Karpas-422 (cell line): ENCODE measurements around the gene USP6. TPM values are rescaled to one million over a fixed set of nuclear protein-coding genes. Genes with fewer than 3 reads are reported as not detected.
"Not testable (repeated sequence)": the region's sequence is repeated elsewhere in the genome, so short reads cannot be mapped to it uniquely, and the experiment has no call there.

Source experiments
- DNase-seq: peaks from one replicate; pipeline ENCODE4 v3.0.0-alpha.2; 2015
- H2AFZ ChIP-seq: fragments of 200-600 bp; sonication (generic); 2 replicates; pipeline ENCODE4 v1.6.1; 2014; ENCODE audit warnings: antibody characterized with exemption, low read length, mixed read lengths
- H3K27ac ChIP-seq: fragments of 200-600 bp; sonication (generic); 2 replicates; pipeline ENCODE4 v1.5.1; 2014; ENCODE audit warnings: mild to moderate bottlenecking, low read length, moderate library complexity
- H3K27me3 ChIP-seq: fragments of 200-600 bp; sonication (generic); 2 replicates; pipeline ENCODE4 v1.6.1; 2014; ENCODE audit warnings: low read length, mixed read lengths
- H3K36me3 ChIP-seq: fragments of 200-600 bp; sonication (generic); 2 replicates; pipeline ENCODE4 v1.6.1; 2014; ENCODE audit warnings: low read length, mixed read lengths; ENCODE audit not compliant: insufficient read depth
- H3K4me1 ChIP-seq: fragments of 200-600 bp; sonication (generic); 2 replicates; pipeline ENCODE4 v1.6.1; 2014; ENCODE audit warnings: mild to moderate bottlenecking, low read length, mixed read lengths
- H3K4me2 ChIP-seq: fragments of 200-600 bp; sonication (generic); 2 replicates; pipeline ENCODE4 v1.6.1; 2014; ENCODE audit warnings: low read length, low read depth, mild to moderate bottlenecking; ENCODE audit not compliant: poor library complexity, severe bottlenecking
- H3K4me3 ChIP-seq: fragments of 200-600 bp; sonication (generic); 2 replicates; pipeline ENCODE4 v1.5.1; 2014; ENCODE audit warnings: mild to moderate bottlenecking, antibody characterized with exemption, low read length, mixed read lengths
- H3K79me2 ChIP-seq: fragments of 200-600 bp; sonication (generic); 2 replicates; pipeline ENCODE4 v1.6.1; 2014; ENCODE audit warnings: mild to moderate bottlenecking, low read length, mixed read lengths
- H3K9ac ChIP-seq: fragments of 200-600 bp; sonication (generic); 2 replicates; pipeline ENCODE4 v1.6.0; 2014; ENCODE audit warnings: low read length
- H3K9me2 ChIP-seq: fragments of 200-600 bp; sonication (generic), shearing (Covaris generic); replicated peaks from 2 replicates; pipeline ENCODE4 v1.6.0; 2014; ENCODE audit warnings: mild to moderate bottlenecking, low read length, moderate library complexity; ENCODE audit not compliant: insufficient read depth
- H3K9me3 ChIP-seq: fragments of 300-700, 200-600 bp; sonication (generic); 2 replicates; pipeline ENCODE4 v1.6.1; 2014; ENCODE audit warnings: low read length, mixed read lengths
- H4K20me1 ChIP-seq: fragments of 200-600 bp; sonication (generic); 2 replicates; pipeline ENCODE4 v1.6.1; 2014; ENCODE audit warnings: mild to moderate bottlenecking, antibody characterized with exemption, low read length, low read depth; ENCODE audit not compliant: insufficient read depth
- total RNA-seq: library from RNA; depleted of rRNA; stranded (reverse); fragments of >200 nt; shearing (Covaris generic); gene quantifications from 2 replicates; pipeline ENCODE4 v1.2.3, GENCODE V29; 2014; ENCODE audit warnings: low replicate concordance

The USP6 gene
- total RNA-seq, 1 experiment from 2014 or later, result not detected

DNA sequence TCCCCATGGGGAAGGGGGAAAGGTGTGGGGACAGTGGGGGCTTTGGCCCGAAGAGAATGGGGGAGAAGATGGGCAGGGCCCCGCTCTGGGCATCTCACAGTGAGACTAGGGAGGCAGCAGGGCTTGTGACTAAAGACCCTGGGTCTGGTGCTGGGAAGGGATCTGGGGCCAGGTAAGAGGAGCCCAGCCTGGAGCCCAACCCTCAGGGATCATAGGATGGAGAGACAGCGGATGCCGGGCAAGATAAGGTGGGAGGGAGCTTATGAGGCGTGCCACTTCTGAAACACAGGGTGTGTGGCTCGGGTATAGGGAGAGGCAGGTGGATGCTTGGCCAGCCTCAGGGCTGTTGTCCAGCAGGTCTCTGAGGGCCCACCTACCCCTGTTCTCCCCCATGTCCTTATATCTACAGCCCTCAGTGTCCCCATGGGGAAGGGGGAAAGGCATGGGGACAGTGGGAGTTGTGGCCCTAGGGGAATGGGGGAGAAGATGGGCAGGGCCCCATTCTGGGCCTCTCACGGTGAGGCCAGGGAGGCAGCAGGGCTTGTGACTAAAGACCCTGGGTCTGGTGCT lies 15.4 kb downstream of the USP6 start:
- Histone ChIP-seq H3K4me2 (no peak overlapping the region), H3K79me2 (no peaks in the 10 kb centered on the region), H3K9me2 (no peaks in the 10 kb centered on the region), H3K4me3 (no peak overlapping the region), H4K20me1 (no peaks in the 10 kb centered on the region), H3K27ac (no peak overlapping the region), H3K4me1 (peaks cover 3% of the 10 kb centered on the region), H3K36me3 (no peaks in the 10 kb centered on the region), H3K9ac (no peak overlapping the region), H3K27me3 (no peaks in the 10 kb centered on the region), H2AFZ (no peak overlapping the region), H3K9me3 (no peaks in the 10 kb centered on the region)
- no peak for DNase-seq

GRCh38 chr17:5131799-5132502 lies 16.1 kb downstream of the USP6 start:
- not testable (repeated sequence) for H3K79me2 ChIP-seq, H3K9me2 ChIP-seq, H3K4me3 ChIP-seq, H3K9me3 ChIP-seq, H3K4me2 ChIP-seq, H3K9ac ChIP-seq, H2AFZ ChIP-seq, H3K27me3 ChIP-seq, H3K4me1 ChIP-seq, H4K20me1 ChIP-seq, H3K27ac ChIP-seq, DNase-seq, H3K36me3 ChIP-seq

DNA sequence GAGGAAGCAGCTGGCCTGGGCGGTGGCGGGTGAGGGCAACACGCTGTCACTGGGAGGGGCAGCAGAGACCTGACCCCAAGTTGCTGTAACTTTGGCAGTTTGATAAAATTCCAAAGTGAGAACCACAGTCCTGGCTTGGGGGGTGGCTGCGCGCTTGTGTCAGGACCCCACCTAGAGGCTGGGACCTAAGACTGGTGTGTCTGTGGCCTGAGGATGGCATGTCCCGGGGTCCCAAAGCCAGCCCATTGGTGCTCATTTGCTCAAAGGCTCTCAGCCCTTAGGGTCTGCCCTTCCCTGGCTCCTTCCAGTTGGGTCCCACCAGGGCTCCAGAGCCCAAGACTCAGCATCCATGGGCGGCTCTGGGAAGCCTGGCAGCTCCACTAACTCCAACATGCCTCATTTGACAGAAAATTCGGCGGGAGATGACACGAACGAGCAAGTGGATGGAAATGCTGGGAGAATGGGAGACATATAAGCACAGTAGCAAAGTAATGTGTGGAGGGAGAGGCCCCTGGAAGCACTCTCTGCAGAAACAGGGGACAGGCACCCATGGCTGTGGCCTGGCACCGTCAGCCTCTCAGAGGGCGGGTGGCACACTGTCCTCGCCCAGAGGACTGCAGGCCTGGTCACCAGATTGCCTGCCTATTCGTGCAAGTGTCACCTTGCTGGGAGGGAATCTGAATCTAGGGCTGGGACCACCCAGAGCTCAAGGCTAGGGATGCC lies 16.8 kb downstream of the USP6 start:
- not testable (repeated sequence) for H3K36me3 ChIP-seq, H3K27me3 ChIP-seq, H3K4me1 ChIP-seq, H3K79me2 ChIP-seq, H2AFZ ChIP-seq, H3K4me2 ChIP-seq, H3K4me3 ChIP-seq, H3K9me3 ChIP-seq, H4K20me1 ChIP-seq, H3K9ac ChIP-seq, H3K9me2 ChIP-seq, DNase-seq, H3K27ac ChIP-seq

DNA sequence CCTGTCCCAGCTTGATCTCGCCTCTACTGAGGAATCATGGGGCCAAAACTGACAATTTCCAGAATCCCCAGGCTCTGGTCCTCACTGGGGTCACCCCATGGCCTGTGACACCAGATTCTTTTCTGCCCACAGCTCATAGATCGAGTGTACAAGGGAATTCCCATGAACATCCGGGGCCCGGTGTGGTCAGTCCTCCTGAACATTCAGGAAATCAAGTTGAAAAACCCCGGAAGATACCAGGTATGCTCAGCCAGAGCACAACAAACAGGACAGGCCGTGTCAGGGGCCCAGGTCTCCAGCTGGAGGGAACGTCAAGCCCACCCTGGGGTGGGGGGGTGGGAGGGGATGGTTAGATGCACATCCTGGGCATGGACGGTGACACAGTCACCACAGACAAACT lies 17.5 kb downstream of the USP6 start:
- H2AFZ ChIP-seq, result no peak overlapping the region
- H3K79me2 ChIP-seq, result no peaks in the 10 kb centered on the region
- H3K9me2 ChIP-seq, result no peaks in the 10 kb centered on the region
- H3K9ac ChIP-seq, result no peak overlapping the region
- H3K4me1 ChIP-seq, result peaks cover 3% of the 10 kb centered on the region
- no peaks in the 10 kb centered on the region for H3K9me3 ChIP-seq
- no peak overlapping the region for H3K4me2 ChIP-seq
- DNase-seq, result no peak
- H3K36me3 ChIP-seq, result no peaks in the 10 kb centered on the region
- no peaks in the 10 kb centered on the region for H4K20me1 ChIP-seq
- no peak overlapping the region for H3K4me3 ChIP-seq
- H3K27ac ChIP-seq, result no peak overlapping the region
- no peaks in the 10 kb centered on the region for H3K27me3 ChIP-seq

DNA sequence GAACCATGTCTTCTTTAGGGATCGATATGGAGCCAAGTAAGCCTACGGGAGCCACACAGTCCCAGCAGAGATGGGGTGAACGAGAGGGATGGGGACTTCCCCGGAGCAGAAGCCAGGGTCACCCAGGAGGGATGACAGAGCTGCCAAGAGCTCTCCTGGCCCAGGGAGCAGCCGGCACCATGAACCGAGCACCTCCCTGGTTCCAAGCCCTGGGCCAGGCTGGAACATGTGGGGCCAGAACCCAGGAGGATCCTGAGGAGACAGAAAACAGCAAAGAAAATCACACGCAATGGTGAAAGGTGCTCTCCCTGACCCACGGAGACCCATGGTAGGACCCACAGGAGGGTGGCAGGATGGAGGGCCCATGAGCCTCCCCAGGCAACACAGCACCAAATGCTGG lies 18.1 kb downstream of the USP6 start:
- H3K4me2 ChIP-seq, H3K4me3 ChIP-seq, H3K27ac ChIP-seq, H3K9me3 ChIP-seq, DNase-seq, H2AFZ ChIP-seq, H3K9ac ChIP-seq, H3K9me2 ChIP-seq, H3K79me2 ChIP-seq, H4K20me1 ChIP-seq, H3K36me3 ChIP-seq, H3K4me1 ChIP-seq, H3K27me3 ChIP-seq: not testable (repeated sequence)

DNA sequence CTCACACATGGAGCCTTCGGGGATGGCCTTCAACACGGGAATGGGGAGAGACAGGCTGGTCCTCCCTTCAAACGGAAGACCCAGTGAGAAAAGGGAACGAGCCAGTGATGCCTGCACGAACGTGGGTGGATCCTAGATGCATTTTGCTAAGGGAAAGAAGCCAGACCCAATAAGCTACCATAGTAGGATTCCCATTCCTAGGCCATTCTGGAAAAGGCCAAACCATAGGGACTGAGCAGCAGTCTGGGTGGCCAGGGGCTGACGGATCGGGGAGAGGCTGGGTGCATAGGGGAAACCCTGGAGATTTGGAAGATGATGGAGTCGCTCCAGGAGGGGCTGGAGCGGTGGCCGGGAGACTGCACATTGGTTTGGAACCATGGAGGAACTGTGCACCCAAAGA lies 18.7 kb downstream of the USP6 start:
- not testable (repeated sequence) for H2AFZ ChIP-seq

DNA sequence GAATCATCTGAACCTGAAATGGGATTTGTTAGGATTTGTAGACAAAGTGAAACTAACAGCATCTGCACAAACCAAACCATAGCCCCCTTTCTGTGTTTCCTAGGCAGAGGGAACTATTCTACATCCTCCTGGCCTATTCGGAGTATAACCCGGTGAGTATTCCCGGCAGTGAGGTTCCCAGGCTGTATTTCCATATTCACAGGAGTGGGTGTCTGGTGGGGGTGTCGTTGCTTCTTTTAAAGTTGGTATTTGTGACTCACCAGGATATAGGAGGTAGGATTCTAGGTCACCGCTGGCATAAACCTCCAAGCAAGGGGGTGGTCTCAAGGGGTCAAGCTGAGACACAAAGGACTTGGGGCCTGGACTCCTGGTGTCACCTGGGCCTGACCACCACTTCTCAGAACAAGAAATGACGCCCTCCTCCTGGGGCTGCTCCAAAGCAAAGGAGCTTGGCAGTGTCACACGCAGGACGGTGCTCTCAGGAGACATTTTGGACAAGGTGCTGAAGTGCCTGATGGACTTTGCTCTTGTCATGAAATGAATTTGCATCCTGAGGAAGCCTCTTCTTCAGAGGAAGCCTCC lies 19.4 kb downstream of the USP6 start:
- H3K4me3 ChIP-seq, H3K4me1 ChIP-seq, DNase-seq, H3K4me2 ChIP-seq, H3K9me3 ChIP-seq, H2AFZ ChIP-seq, H4K20me1 ChIP-seq, H3K27me3 ChIP-seq, H3K9ac ChIP-seq, H3K79me2 ChIP-seq, H3K27ac ChIP-seq, H3K9me2 ChIP-seq, H3K36me3 ChIP-seq: not testable (repeated sequence)

More for the DNA sequence above, 18.7 kb downstream of the USP6 start:
- not testable (repeated sequence) for H3K79me2 ChIP-seq, H4K20me1 ChIP-seq, H3K9ac ChIP-seq, H3K4me1 ChIP-seq, H3K27me3 ChIP-seq, DNase-seq, H3K4me3 ChIP-seq, H3K36me3 ChIP-seq, H3K4me2 ChIP-seq, H3K27ac ChIP-seq, H3K9me2 ChIP-seq, H3K9me3 ChIP-seq

DNA sequence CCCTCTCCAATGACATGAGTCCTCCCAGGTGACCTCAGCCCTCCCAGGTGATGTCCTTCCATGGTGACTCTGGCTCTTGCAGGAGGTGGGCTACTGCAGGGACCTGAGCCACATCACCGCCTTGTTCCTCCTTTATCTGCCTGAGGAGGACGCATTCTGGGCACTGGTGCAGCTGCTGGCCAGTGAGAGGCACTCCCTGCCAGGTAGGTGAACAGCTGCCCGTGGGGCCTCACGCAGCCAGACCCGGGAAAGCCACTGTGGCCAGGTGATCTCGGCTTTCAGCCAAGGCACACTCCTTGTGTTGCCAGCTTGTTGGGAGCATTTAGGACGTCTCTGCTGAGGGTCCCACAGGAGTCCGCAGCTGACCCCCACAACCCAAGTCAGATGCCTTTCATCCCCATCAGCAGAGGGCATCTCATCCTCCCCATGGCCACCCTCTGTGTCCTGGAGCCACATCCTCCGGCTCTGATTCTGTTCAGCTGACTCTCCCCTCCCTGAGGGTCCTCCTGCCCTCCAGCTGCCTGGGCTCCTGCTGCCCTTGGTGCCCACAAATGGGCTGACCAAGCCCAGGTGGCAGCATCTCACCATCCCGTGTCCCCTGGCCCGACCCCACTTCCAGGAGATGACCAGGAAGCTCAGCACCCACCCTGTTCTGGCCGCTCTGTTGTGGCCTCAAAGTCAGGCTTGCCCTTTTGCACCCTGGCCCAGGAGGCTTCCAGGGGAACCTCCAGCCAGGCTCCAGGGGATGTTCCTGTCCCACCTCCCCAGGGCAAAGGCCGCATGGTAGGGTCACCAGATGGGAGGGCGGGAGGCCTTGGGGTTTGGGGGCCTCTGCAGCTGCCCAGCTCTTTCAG lies 20.1 kb downstream of the USP6 start:
- peaks cover 3% of the 10 kb centered on the region for H3K4me1 ChIP-seq
- no peak overlapping the region for H3K4me2 ChIP-seq

More for the DNA sequence above, 20.1 kb downstream of the USP6 start:
- no peaks in the 10 kb centered on the region for H4K20me1 ChIP-seq
- H3K27ac ChIP-seq, result no peak overlapping the region
- H3K9me2 ChIP-seq, result no peaks in the 10 kb centered on the region
- no peak for DNase-seq
- H3K9ac ChIP-seq, result no peak overlapping the region
- no peak overlapping the region for H2AFZ ChIP-seq
- no peaks in the 10 kb centered on the region for H3K9me3 ChIP-seq
- no peaks in the 10 kb centered on the region for H3K27me3 ChIP-seq
- no peaks in the 10 kb centered on the region for H3K79me2 ChIP-seq
- H3K4me3 ChIP-seq, result no peak overlapping the region
- H3K36me3 ChIP-seq, result no peaks in the 10 kb centered on the region
